ENCODE data around the gene RTEL1. TPM values are rescaled to one million over a fixed set of nuclear protein-coding genes. Genes with fewer than 3 reads are reported as not detected.

RTEL1 gene
- total and polyA plus RNA-seq, 9 of the 15 experiments (the other 6 are each of a cell fraction or from before 2014, with no cell fraction given) = 0.36 to 61.0 (median 17.9) TPM

- peak; percentile 93 for TF ChIP-seq LCOR (CRISPR knock-in tag; IDR thresholded peaks at IDR 0.05)
- TF ChIP-seq MAFK (IDR thresholded peaks at IDR 0.05; ENCODE audit: low read length) = no peak
- no peak for TF ChIP-seq GTF2A2 (tag; IDR thresholded peaks at IDR 0.05)
- TF ChIP-seq CBX2 (IDR thresholded peaks at IDR 0.05; ENCODE audit: insufficient read depth, low read length, poor library complexity, severe bottlenecking) = no peak
- no peak; the same call in 1 of the 2 replicates for TF ChIP-seq DEAF1 (CRISPR knock-in tag; IDR thresholded peaks at IDR 0.05)
- no peak for TF ChIP-seq MTA1 (IDR thresholded peaks at IDR 0.05; ENCODE audit: borderline replicate concordance)
- no peak for TF ChIP-seq BRF2 (IDR thresholded peaks at IDR 0.05; ENCODE audit: borderline replicate concordance, insufficient read depth, insufficient read length)
- TF ChIP-seq ARID1B (IDR thresholded peaks at IDR 0.05) = no peak
- no peak for TF ChIP-seq SNAPC5 (CRISPR knock-in tag; IDR thresholded peaks at IDR 0.05)
- TF ChIP-seq ILK (tag; IDR thresholded peaks at IDR 0.05; ENCODE audit: borderline replicate concordance, low read depth) = no peak
- TF ChIP-seq ZNF3 (CRISPR knock-in tag; IDR thresholded peaks at IDR 0.05) = no peak
- TF ChIP-seq BRCA1 (IDR thresholded peaks at IDR 0.05) = no peak
- no peak for TF ChIP-seq BRCA1 (CRISPR knock-in tag; IDR thresholded peaks at IDR 0.05)
- no peak for TF ChIP-seq ZNF785 (CRISPR knock-in tag; IDR thresholded peaks at IDR 0.05)
- peak; percentile 73 for TF ChIP-seq HNRNPLL (IDR thresholded peaks at IDR 0.05; ENCODE audit: low read depth, low read length, poor library complexity, severe bottlenecking)
- TF ChIP-seq NFIX (CRISPR knock-in tag; IDR thresholded peaks at IDR 0.05; ENCODE audit: low read depth) = no peak
- TF ChIP-seq CHAMP1 (IDR thresholded peaks at IDR 0.05) = no peak
- 0 out of 2 replicates have a peak, but pooled peaks have one; percentile 38 for TF ChIP-seq CBX5 (IDR thresholded peaks at IDR 0.05; ENCODE audit: borderline replicate concordance, low read depth)
- TF ChIP-seq RBFOX2 (IDR thresholded peaks at IDR 0.05; ENCODE audit: low read depth, low read length) = peak; percentile 66
- TF ChIP-seq PHB2 (IDR thresholded peaks at IDR 0.05; ENCODE audit: low read depth) = no peak
- TF ChIP-seq FOXP4 (CRISPR knock-in tag; IDR thresholded peaks at IDR 0.05; ENCODE audit: borderline replicate concordance) = peak; percentile 15; the same call in 1 of the 2 replicates
Measured at GRCh38 chr20:63653041-63653973, 4.8 kb upstream of the RTEL1 start, which contains the start of gene STMN3 (continued).
